SK-N-MC (cell line): ENCODE results near the gene DNAJC15.
A peak's percentile ranks its signal among the peaks of the same experiment; 100 is the strongest.

Experiments
- DNase-seq: peaks from one replicate; pipeline ENCODE4 v3.0.0-alpha.2; 2011; ENCODE audit warnings: low read depth, low spot score
- H3K27ac ChIP-seq: fragments of 200-600 bp; sonication (generic); 2 replicates; pipeline ENCODE4 v1.5.1; 2016; ENCODE audit warnings: mixed run types
- H3K36me3 ChIP-seq: fragments of 200-600 bp; sonication (generic); 2 replicates; pipeline ENCODE4 v1.6.1; 2017; ENCODE audit warnings: antibody characterized with exemption, low read length, mixed read lengths; ENCODE audit not compliant: insufficient read depth
- H3K4me3 ChIP-seq: fragments of 200-600 bp; sonication (generic); 2 replicates; pipeline ENCODE4 v1.5.1; 2016
- H3K9ac ChIP-seq: fragments of 200-600 bp; sonication (generic); 2 replicates; pipeline ENCODE4 v1.8.0; 2017; ENCODE audit warnings: mixed run types, mixed read lengths; ENCODE audit not compliant: insufficient read length
- H3K9me3 ChIP-seq: fragments of 200-600 bp; sonication (generic); 2 replicates; pipeline ENCODE4 v1.6.1; 2017; ENCODE audit warnings: low read depth, mild to moderate bottlenecking, antibody characterized with exemption, low read length, moderate library complexity, mixed read lengths
- EZH2 ChIP-seq: fragments of 200-600 bp; sonication (generic); IDR thresholded peaks from one replicate; pipeline ENCODE4 v1.6.1; 2017; ENCODE audit warnings: antibody characterized with exemption
- FOXP2 ChIP-seq: optimal IDR thresholded peaks from 2 replicates; pipeline ENCODE3; 2011; ENCODE audit warnings: mild to moderate bottlenecking, moderate library complexity; ENCODE audit not compliant: insufficient read depth; ENCODE audit errors: extremely low read length, control extremely low read depth
- POLR2AphosphoS5 ChIP-seq: IDR thresholded peaks from 2 replicates; pipeline ENCODE4 v1.6.1; 2012; ENCODE audit warnings: mild to moderate bottlenecking, low read depth, low read length, borderline replicate concordance

Gene DNAJC15

GRCh38 chr13:43080199-43080598 is 56.8 kb downstream of the DNAJC15 start:
- Histone ChIP-seq H3K9ac (no peak overlapping the region), H3K9me3 (no peaks in the 10 kb centered on the region), H3K4me3 (no peak overlapping the region), H3K27ac (no peak overlapping the region), H3K36me3 (no peaks in the 10 kb centered on the region)
- no peak for TF ChIP-seq FOXP2
- TF ChIP-seq EZH2, result no peak
- TF ChIP-seq POLR2AphosphoS5, result no peak
- DNase-seq, result no peak

GRCh38 chr13:43081866-43082265 is 58.5 kb downstream of the DNAJC15 start:
- TF ChIP-seq FOXP2, result no peak
- TF ChIP-seq EZH2, result no peak
- no peak for TF ChIP-seq POLR2AphosphoS5
- Histone ChIP-seq H3K27ac (no peak overlapping the region), H3K9me3 (no peaks in the 10 kb centered on the region), H3K36me3 (no peaks in the 10 kb centered on the region), H3K4me3 (no peak overlapping the region), H3K9ac (no peak overlapping the region)
- no peak for DNase-seq

DNA sequence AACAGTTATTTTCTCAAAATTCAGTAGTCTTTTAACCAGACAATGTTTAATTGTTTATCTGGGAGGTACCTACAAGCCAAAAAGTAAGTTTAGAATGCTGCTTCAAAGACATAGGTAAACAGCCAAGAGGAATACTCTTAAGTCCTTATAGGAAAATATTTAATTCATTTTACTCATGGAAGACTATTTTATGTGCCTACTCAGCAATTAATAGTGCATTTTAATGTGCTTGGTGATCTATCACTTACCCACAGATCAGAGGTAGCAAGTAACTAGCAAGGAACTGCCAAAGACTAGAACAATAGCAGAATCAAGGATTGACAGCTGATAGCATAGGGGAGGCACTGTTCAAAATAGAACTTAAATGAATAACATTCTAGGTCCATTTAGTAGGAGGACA is 60.4 kb downstream of the DNAJC15 start:
- no peaks in the 10 kb centered on the region for H3K36me3 ChIP-seq
- H3K4me3 ChIP-seq, result no peak overlapping the region
- no peak overlapping the region for H3K27ac ChIP-seq
- no peak overlapping the region for H3K9ac ChIP-seq
- DNase-seq, result no peak
- H3K9me3 ChIP-seq, result no peaks in the 10 kb centered on the region
- no peak for TF ChIP-seq FOXP2
- no peak for TF ChIP-seq POLR2AphosphoS5
- no peak for TF ChIP-seq EZH2

- Histone ChIP-seq H3K27ac (no peak overlapping the region), H3K4me3 (no peak overlapping the region), H3K9ac (no peak overlapping the region), H3K36me3 (no peaks in the 10 kb centered on the region), H3K9me3 (no peaks in the 10 kb centered on the region)
- DNase-seq, result peak; percentile 14
- no peak for TF ChIP-seq FOXP2
- no peak for TF ChIP-seq POLR2AphosphoS5
- TF ChIP-seq EZH2, result no peak
Observed at GRCh38 chr13:43085545-43085944, 62.2 kb downstream of the DNAJC15 start.

DNA sequence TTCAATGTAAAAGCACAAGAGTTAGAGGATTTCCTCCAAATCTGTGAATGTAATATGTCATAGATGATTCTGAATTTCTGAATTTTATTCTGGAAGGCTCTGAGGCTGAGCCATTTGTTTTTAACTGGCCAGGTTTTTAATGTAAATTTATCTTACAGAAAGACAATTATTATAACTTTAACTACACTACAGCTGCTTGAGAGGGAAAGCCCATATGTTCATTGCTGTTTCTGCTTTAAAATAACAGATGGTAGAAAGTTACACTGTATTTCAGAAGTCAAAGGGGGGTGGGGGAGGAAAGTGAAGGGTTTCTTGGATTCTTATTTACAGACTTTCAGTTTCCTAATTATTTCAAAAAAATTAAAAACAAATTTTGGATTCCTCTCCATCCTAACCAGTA is 62.8 kb downstream of the DNAJC15 start:
- no peak overlapping the region for H3K27ac ChIP-seq
- H3K9ac ChIP-seq, result no peak overlapping the region
- TF ChIP-seq EZH2 (no peak), FOXP2 (no peak), POLR2AphosphoS5 (no peak)
- no peak for DNase-seq
- no peaks in the 10 kb centered on the region for H3K9me3 ChIP-seq
- H3K36me3 ChIP-seq, result no peaks in the 10 kb centered on the region
- H3K4me3 ChIP-seq, result no peak overlapping the region

DNA sequence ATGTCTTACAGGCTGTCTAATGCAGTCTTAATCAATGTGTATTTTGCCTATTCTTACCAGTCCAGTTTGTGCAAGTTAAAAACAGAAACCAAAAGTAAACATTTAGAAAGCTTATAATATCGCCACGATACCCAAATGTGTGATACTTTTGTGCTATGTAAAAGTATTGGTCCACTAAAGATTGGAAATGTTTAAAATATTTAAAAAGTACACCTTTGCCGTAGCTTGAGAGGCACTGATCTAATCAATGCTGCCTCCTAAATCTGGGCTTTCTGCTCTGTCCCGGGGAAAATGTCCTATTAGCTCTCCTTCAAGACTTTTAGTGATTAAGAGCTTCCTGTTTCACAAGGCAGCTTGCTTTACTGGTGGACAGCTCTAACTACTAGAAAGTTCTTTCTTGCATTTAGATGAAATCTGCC is 64.7 kb downstream of the DNAJC15 start:
- H3K4me3 ChIP-seq, result no peak overlapping the region
- H3K27ac ChIP-seq, result no peak overlapping the region
- no peaks in the 10 kb centered on the region for H3K9me3 ChIP-seq
- no peak for DNase-seq
- H3K36me3 ChIP-seq, result no peaks in the 10 kb centered on the region
- no peak overlapping the region for H3K9ac ChIP-seq
- no peak for TF ChIP-seq POLR2AphosphoS5
- TF ChIP-seq FOXP2, result no peak
- TF ChIP-seq EZH2, result no peak

DNA sequence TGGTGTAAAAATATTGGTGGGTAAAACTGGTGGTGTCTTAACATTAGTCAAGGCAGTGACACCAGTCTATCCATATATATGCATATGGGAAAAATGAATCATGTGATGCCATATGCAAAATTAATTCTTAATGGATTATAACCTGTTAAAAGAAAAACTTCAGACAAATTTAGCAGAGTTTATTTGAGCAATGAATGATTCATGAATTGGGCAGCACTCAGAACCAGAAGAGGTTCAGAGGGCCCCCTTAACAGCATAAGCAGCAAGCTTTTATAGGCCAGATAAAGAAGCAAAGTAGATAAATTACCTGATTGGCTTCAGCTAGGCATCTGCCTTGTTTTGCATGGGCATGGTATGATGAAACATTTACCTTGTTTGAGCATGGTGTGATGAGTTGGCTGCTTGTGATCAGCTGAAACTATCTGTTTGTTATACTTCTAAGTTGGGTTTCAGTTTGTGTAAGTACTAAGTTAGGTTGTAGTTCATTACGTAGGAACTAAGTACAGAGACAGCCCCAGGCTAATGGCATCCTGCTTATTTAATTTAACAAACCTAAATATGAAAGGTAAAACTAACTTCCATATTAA is 66.6 kb downstream of the DNAJC15 start:
- H3K9ac ChIP-seq, result no peak overlapping the region
- DNase-seq, result no peak
- H3K9me3 ChIP-seq, result no peaks in the 10 kb centered on the region
- TF ChIP-seq POLR2AphosphoS5 (no peak), EZH2 (no peak), FOXP2 (no peak)
- no peak overlapping the region for H3K4me3 ChIP-seq
- no peaks in the 10 kb centered on the region for H3K36me3 ChIP-seq
- H3K27ac ChIP-seq, result no peak overlapping the region

DNA sequence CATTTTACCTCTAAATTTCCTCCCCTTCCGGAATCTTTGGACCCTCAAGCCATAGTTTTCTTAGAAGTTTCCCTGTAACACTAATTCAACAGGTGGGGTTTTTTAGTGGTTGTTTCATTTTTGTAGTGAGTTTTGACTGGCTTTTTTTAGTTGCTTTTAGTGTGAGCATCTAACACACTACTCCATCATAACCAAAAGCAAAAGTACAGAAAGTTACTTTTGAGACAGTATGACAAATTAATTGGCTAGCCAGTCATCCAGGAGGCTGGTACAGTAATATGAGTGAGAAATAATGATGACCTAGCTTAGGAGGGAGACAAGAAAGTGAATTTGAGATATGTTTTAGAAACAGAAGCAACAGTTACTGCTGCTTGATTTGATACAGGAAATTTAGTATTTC is 71.5 kb downstream of the DNAJC15 start:
- H3K4me3 ChIP-seq, result no peak overlapping the region
- no peaks in the 10 kb centered on the region for H3K9me3 ChIP-seq
- TF ChIP-seq FOXP2 (no peak), POLR2AphosphoS5 (no peak), EZH2 (no peak)
- no peaks in the 10 kb centered on the region for H3K36me3 ChIP-seq
- H3K9ac ChIP-seq, result no peak overlapping the region
- H3K27ac ChIP-seq, result no peak overlapping the region
- no peak for DNase-seq
